Stimulated activated CD4-positive, alpha-beta T cell treated with anti-CD3 and anti-CD28 coated beads, Interleukin-1b, Interleukin-23, amount 100 ng/mL, for 48 hours (primary cell): ENCODE results near the gene POMT1.
A peak's percentile ranks its signal among the peaks of the same experiment; 100 is the strongest.
"Not testable (repeated sequence)": the region's sequence is repeated elsewhere in the genome, so short reads cannot be mapped to it uniquely, and the experiment has no call there.

Source experiments
- DNase-seq: peaks from one replicate; pipeline ENCODE4 v3.0.0-alpha.2; 2020

POMT1 gene

GRCh38 chr9:131496844-131497405, 5.8 kb upstream of the POMT1 start:
- DNase-seq = no peak

- DNase-seq = no peak
Measured at GRCh38 chr9:131499254-131499767, 3.4 kb upstream of the POMT1 start.

GRCh38 chr9:131500377-131500776, 2.3 kb upstream of the POMT1 start:
- peak; percentile 85 for DNase-seq

- peak; percentile 74 for DNase-seq
Measured at GRCh38 chr9:131500939-131501541, 1.7 kb upstream of the POMT1 start.

- peak; percentile 87 for DNase-seq
Measured at GRCh38 chr9:131503626-131504465, 1.1 kb downstream of the POMT1 start.

GRCh38 chr9:131505012-131505411, 2.3 kb downstream of the POMT1 start:
- no peak for DNase-seq

- DNase-seq = no peak
Measured at GRCh38 chr9:131511416-131511815, 8.7 kb downstream of the POMT1 start.

- DNase-seq = no peak
Measured at GRCh38 chr9:131511880-131512279, 9.2 kb downstream of the POMT1 start.

- DNase-seq = no peak
Measured at GRCh38 chr9:131513177-131513576, 10.5 kb downstream of the POMT1 start.

- DNase-seq = not testable (repeated sequence)
Measured at GRCh38 chr9:131515559-131516031, 12.9 kb downstream of the POMT1 start.

GRCh38 chr9:131516100-131516499, 13.4 kb downstream of the POMT1 start:
- DNase-seq = no peak

GRCh38 chr9:131516930-131517329, 14.2 kb downstream of the POMT1 start:
- DNase-seq = no peak

- no peak for DNase-seq
Measured at GRCh38 chr9:131517761-131518190, 15.1 kb downstream of the POMT1 start.

GRCh38 chr9:131518553-131518952, 15.8 kb downstream of the POMT1 start:
- no peak for DNase-seq

GRCh38 chr9:131520503-131520902, 17.8 kb downstream of the POMT1 start:
- DNase-seq = no peak

- DNase-seq = no peak
Measured at GRCh38 chr9:131521203-131521602, 18.5 kb downstream of the POMT1 start.

GRCh38 chr9:131521822-131522221, 19.1 kb downstream of the POMT1 start:
- no peak for DNase-seq

- no peak for DNase-seq
Measured at GRCh38 chr9:131522257-131523085, 19.8 kb downstream of the POMT1 start.

GRCh38 chr9:131523086-131523388, 20.3 kb downstream of the POMT1 start:
- DNase-seq = no peak

- DNase-seq = no peak
Measured at GRCh38 chr9:131523451-131524435, 21.0 kb downstream of the POMT1 start.

- DNase-seq = no peak
Measured at GRCh38 chr9:131524665-131525315, 22.1 kb downstream of the POMT1 start.
